ENCODE measurements around the gene NDUFA8.
"Not testable (repeated sequence)": the region's sequence is repeated elsewhere in the genome, so short reads cannot be mapped to it uniquely, and the experiment has no call there.

Gene NDUFA8

GRCh38 chr9:122120316-122121071, 39.1 kb downstream of the NDUFA8 start:
- DNase-seq = no peak

GRCh38 chr9:122119721-122120120, 39.9 kb downstream of the NDUFA8 start:
- DNase-seq = no peak

- no peak for DNase-seq
Measured at GRCh38 chr9:122119166-122119521, 40.4 kb downstream of the NDUFA8 start.

- DNase-seq = no peak
Measured at GRCh38 chr9:122118343-122119165, 41.0 kb downstream of the NDUFA8 start.

GRCh38 chr9:122117241-122117640, 42.3 kb downstream of the NDUFA8 start:
- not testable (repeated sequence) for DNase-seq

- no peak for DNase-seq
Measured at GRCh38 chr9:122116448-122117173, 43.0 kb downstream of the NDUFA8 start.

- no peak for DNase-seq
Measured at GRCh38 chr9:122116040-122116439, 43.5 kb downstream of the NDUFA8 start.

GRCh38 chr9:122115176-122116035, 44.2 kb downstream of the NDUFA8 start:
- no peak for DNase-seq

- DNase-seq = no peak
Measured at GRCh38 chr9:122113574-122113973, 46.0 kb downstream of the NDUFA8 start.

- no peak for DNase-seq
Measured at GRCh38 chr9:122112238-122112637, 47.3 kb downstream of the NDUFA8 start.

- DNase-seq = no peak
Measured at GRCh38 chr9:122111413-122112085, 48.0 kb downstream of the NDUFA8 start.

- DNase-seq = no peak
Measured at GRCh38 chr9:122110100-122110833, 49.3 kb downstream of the NDUFA8 start.

GRCh38 chr9:122109035-122109813, 50.4 kb downstream of the NDUFA8 start:
- DNase-seq = no peak

GRCh38 chr9:122107291-122107805, 52.2 kb downstream of the NDUFA8 start:
- DNase-seq = no peak

- no peak for DNase-seq
Measured at GRCh38 chr9:122106576-122106975, 53.0 kb downstream of the NDUFA8 start.

- DNase-seq = no peak
Measured at GRCh38 chr9:122103985-122104384, 55.6 kb downstream of the NDUFA8 start.

GRCh38 chr9:122102156-122102555, 57.4 kb downstream of the NDUFA8 start:
- DNase-seq = no peak

- no peak for DNase-seq
Measured at GRCh38 chr9:122100756-122101155, 58.8 kb downstream of the NDUFA8 start.

- peak; percentile 80 to 82 for DNase-seq
Measured at GRCh38 chr9:122099271-122099869, 60.2 kb downstream of the NDUFA8 start.
